Parathyroid adenoma (tissue), 2 donors: Measurements from ENCODE around the gene FASTK.

Experiments used
- H2AFZ ChIP-seq: fragments of 300-600 bp; sonication (generic); one replicate; pipeline ENCODE4 v1.7.0; 2017; ENCODE audit warnings: antibody characterized with exemption, mild to moderate bottlenecking
- H3K27ac ChIP-seq: fragments of 300-600 bp; sonication (generic); one replicate; pipeline ENCODE4 v1.7.0; 2017
- H3K27me3 ChIP-seq: fragments of 300-600 bp; sonication (generic); one replicate; pipeline ENCODE4 v1.7.0; 2017; ENCODE audit warnings: low read length; ENCODE audit not compliant: control insufficient read depth, insufficient read depth
- H3K36me3 ChIP-seq: fragments of 300-600 bp; sonication (generic); one replicate; pipeline ENCODE4 v1.7.0; 2017; ENCODE audit warnings: low read length; ENCODE audit not compliant: control insufficient read depth, insufficient read depth
- H3K4me1 ChIP-seq: fragments of 300-600 bp; sonication (generic); one replicate; pipeline ENCODE4 v1.7.0; 2017; ENCODE audit warnings: control low read depth
- H3K4me2 ChIP-seq: fragments of 300-600 bp; sonication (generic); one replicate; pipeline ENCODE4 v1.7.0; 2017; ENCODE audit warnings: low read length
- H3K4me3 ChIP-seq: fragments of 300-600 bp; sonication (generic); one replicate; pipeline ENCODE4 v1.7.0; 2017; ENCODE audit warnings: low read depth, low read length
- H3K79me2 ChIP-seq: fragments of 300-600 bp; sonication (generic); one replicate; pipeline ENCODE4 v1.7.0; 2017; ENCODE audit warnings: control low read depth
- H3K9ac ChIP-seq: fragments of 300-600 bp; sonication (generic); one replicate; pipeline ENCODE4 v1.7.0; 2017; ENCODE audit warnings: mild to moderate bottlenecking
- H3K9me3 ChIP-seq: fragments of 300-600 bp; sonication (generic); one replicate; pipeline ENCODE4 v1.7.0; 2017; ENCODE audit warnings: low read length; ENCODE audit not compliant: control insufficient read depth
- TF ChIP-seq, protein P1 (sequence below): fragments of 300-600 bp; sonication (generic); IDR thresholded peaks from one replicate; pipeline ENCODE4 v1.7.0; 2017; ENCODE audit warnings: antibody characterized with exemption, mild to moderate bottlenecking
- donor health status: primary hyperparathyroidism.

Gene FASTK

DNA sequence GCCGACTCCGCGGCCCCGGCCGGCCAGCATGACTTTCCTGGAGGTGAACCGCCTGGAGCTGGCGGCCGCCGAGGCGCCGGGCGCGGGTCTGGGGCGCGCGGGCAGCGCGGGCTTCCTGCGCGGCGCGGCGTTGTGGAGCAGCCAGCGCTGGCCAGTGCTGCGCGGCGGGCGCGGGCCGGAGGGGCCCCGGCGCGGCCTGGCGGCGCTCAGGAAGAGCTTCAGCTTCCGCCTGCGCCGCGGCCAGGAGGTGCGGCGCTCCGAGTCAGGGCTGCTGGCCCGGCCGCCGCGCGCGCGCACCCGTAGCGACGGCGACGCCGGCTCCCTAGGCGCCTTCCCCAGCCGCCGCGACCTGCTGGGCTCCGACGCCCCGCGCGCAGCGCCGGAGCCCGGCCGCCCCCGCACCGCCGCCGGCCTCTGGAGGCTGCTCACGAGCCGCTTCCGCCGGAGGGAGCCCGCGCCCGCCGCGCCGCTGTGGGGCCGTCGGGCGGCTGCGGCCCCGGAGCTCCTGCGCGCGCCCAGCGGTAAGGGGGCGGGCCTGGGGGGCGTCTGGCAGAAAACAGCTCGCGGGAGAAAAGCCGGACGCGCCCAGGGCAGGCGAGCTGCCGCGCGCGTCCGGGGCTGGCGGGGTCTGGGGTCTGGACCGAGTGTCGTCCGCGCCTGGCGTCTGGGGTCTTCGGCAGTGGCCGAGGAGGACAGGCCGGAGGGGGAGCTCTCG lies 34.7 kb upstream of the FASTK start:
- no peak overlapping the region for H3K9ac ChIP-seq
- no peaks in the 10 kb centered on the region for H3K27me3 ChIP-seq
- H3K27ac ChIP-seq, result no peak overlapping the region
- H3K4me2 ChIP-seq, result no peak overlapping the region
- no peaks in the 10 kb centered on the region for H3K9me3 ChIP-seq
- H3K36me3 ChIP-seq, result no peaks in the 10 kb centered on the region
- peaks cover 51% of the 10 kb centered on the region for H3K79me2 ChIP-seq
- no peak overlapping the region for H2AFZ ChIP-seq
- H3K4me3 ChIP-seq, result no peak overlapping the region
- TF ChIP-seq, protein P1, sequence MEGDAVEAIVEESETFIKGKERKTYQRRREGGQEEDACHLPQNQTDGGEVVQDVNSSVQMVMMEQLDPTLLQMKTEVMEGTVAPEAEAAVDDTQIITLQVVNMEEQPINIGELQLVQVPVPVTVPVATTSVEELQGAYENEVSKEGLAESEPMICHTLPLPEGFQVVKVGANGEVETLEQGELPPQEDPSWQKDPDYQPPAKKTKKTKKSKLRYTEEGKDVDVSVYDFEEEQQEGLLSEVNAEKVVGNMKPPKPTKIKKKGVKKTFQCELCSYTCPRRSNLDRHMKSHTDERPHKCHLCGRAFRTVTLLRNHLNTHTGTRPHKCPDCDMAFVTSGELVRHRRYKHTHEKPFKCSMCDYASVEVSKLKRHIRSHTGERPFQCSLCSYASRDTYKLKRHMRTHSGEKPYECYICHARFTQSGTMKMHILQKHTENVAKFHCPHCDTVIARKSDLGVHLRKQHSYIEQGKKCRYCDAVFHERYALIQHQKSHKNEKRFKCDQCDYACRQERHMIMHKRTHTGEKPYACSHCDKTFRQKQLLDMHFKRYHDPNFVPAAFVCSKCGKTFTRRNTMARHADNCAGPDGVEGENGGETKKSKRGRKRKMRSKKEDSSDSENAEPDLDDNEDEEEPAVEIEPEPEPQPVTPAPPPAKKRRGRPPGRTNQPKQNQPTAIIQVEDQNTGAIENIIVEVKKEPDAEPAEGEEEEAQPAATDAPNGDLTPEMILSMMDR, result no peak
- peaks cover 11% of the 10 kb centered on the region for H3K4me1 ChIP-seq

GRCh38 chr7:151114151-151115090 lies 33.8 kb upstream of the FASTK start:
- Histone ChIP-seq H3K79me2 (peaks cover 53% of the 10 kb centered on the region), H3K36me3 (no peaks in the 10 kb centered on the region), H3K27ac (no peak overlapping the region), H3K9ac (no peak overlapping the region), H3K4me1 (peaks cover 11% of the 10 kb centered on the region), H2AFZ (no peak overlapping the region), H3K4me2 (no peak overlapping the region), H3K4me3 (no peak overlapping the region), H3K9me3 (no peaks in the 10 kb centered on the region), H3K27me3 (no peaks in the 10 kb centered on the region)
- TF ChIP-seq, protein P1, result no peak

DNA sequence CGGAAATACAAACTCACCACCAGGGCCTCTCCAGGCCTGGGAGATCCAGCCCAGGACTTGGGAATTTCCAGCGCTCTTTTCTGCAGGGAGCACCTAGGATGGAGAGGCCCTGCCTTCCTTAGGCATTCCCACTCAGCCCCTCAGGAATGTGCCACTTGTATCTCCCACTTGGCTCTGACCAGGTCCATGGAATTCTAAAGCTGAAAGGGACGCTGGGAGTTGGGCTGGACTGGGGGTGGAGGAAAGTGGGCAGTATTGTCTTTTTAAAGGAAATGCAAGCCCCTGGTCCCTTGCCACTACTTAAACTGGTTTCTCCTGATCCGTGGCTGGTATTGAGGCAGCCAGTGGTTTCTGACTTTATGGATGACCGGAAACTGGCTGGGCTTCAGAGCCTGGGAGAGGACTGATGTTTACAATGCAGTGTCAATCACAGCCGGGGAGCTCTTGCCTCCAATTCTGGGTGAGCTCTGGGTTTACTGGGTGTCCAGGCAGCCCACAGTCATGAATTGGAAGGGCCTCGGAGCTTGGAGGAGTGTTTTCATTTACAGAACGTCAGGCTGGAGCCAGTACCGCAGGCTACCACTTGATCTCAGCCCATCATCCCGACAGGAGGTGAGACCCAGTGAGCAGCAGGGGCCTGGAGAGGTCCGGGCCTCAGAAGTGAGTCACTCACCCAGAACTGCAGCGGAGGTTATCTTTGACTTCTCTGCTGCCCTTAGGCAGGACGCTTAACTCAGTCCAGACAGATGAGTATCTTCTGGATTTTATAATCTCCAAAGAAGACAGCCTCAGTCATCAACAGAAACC lies 32.9 kb upstream of the FASTK start:
- no peak overlapping the region for H2AFZ ChIP-seq
- TF ChIP-seq, protein P1, result no peak
- peaks cover 53% of the 10 kb centered on the region for H3K79me2 ChIP-seq
- no peak overlapping the region for H3K9ac ChIP-seq
- H3K36me3 ChIP-seq, result no peaks in the 10 kb centered on the region
- no peak overlapping the region for H3K27ac ChIP-seq
- no peak overlapping the region for H3K4me3 ChIP-seq
- H3K27me3 ChIP-seq, result no peaks in the 10 kb centered on the region
- H3K4me1 ChIP-seq, result peaks cover 11% of the 10 kb centered on the region
- H3K4me2 ChIP-seq, result no peak overlapping the region
- no peaks in the 10 kb centered on the region for H3K9me3 ChIP-seq

- H3K27ac ChIP-seq, result no peak overlapping the region
- H3K4me2 ChIP-seq, result no peak overlapping the region
These were observed 30.5 kb upstream of the FASTK start for GRCh38 chr7:151110941-151111645.

More at GRCh38 chr7:151110941-151111645, 30.5 kb upstream of the FASTK start:
- TF ChIP-seq, protein P1, result peak; percentile 87
- no peaks in the 10 kb centered on the region for H3K36me3 ChIP-seq
- no peaks in the 10 kb centered on the region for H3K9me3 ChIP-seq
- H3K4me1 ChIP-seq, result peaks cover 11% of the 10 kb centered on the region
- H3K79me2 ChIP-seq, result peaks cover 53% of the 10 kb centered on the region
- H3K4me3 ChIP-seq, result no peak overlapping the region
- no peaks in the 10 kb centered on the region for H3K27me3 ChIP-seq
- no peak overlapping the region for H2AFZ ChIP-seq
- H3K9ac ChIP-seq, result no peak overlapping the region
